ENCODE results near the gene HARBI1. TPM values are rescaled to one million over a fixed set of nuclear protein-coding genes. Genes with fewer than 3 reads are reported as not detected.

The HARBI1 gene
- polyA plus RNA-seq, 1 experiment: 4.3 TPM

- no peak for DNase-seq (ENCODE audit: low read depth, low spot score)
- no peaks in the 10 kb centered on the region for H3K27me3 ChIP-seq (ENCODE audit: control insufficient read depth, insufficient read depth, low read length)
- no peak overlapping the region for H3K27ac ChIP-seq (ENCODE audit: low read depth, low read length)
- peaks cover 8% of the 10 kb centered on the region for H3K9me3 ChIP-seq (ENCODE audit: control insufficient read depth, insufficient read depth, low read length)
- TF ChIP-seq, protein P1, sequence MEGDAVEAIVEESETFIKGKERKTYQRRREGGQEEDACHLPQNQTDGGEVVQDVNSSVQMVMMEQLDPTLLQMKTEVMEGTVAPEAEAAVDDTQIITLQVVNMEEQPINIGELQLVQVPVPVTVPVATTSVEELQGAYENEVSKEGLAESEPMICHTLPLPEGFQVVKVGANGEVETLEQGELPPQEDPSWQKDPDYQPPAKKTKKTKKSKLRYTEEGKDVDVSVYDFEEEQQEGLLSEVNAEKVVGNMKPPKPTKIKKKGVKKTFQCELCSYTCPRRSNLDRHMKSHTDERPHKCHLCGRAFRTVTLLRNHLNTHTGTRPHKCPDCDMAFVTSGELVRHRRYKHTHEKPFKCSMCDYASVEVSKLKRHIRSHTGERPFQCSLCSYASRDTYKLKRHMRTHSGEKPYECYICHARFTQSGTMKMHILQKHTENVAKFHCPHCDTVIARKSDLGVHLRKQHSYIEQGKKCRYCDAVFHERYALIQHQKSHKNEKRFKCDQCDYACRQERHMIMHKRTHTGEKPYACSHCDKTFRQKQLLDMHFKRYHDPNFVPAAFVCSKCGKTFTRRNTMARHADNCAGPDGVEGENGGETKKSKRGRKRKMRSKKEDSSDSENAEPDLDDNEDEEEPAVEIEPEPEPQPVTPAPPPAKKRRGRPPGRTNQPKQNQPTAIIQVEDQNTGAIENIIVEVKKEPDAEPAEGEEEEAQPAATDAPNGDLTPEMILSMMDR (IDR thresholded peaks at IDR 0.05; ENCODE audit: low read depth, low read length): no peak
- H3K4me3 ChIP-seq (ENCODE audit: low read depth, low read length): no peak overlapping the region
- POLR2A ChIA-PET: interaction anchor here (0.7 kb wide), 1 partner anchor 832 kb away, joined by 5 read pairs; no protein-coding TSS in a partner anchor
- CTCF ChIA-PET: interaction anchor here (1.0 to 1.4 kb wide), 2 partner anchors 42 to 81 kb away, joined by 4 to 7 read pairs; no protein-coding TSS in a partner anchor
These were observed 46.1 kb downstream of the HARBI1 start for GRCh38 chr11:46570790-46571398.

DNA sequence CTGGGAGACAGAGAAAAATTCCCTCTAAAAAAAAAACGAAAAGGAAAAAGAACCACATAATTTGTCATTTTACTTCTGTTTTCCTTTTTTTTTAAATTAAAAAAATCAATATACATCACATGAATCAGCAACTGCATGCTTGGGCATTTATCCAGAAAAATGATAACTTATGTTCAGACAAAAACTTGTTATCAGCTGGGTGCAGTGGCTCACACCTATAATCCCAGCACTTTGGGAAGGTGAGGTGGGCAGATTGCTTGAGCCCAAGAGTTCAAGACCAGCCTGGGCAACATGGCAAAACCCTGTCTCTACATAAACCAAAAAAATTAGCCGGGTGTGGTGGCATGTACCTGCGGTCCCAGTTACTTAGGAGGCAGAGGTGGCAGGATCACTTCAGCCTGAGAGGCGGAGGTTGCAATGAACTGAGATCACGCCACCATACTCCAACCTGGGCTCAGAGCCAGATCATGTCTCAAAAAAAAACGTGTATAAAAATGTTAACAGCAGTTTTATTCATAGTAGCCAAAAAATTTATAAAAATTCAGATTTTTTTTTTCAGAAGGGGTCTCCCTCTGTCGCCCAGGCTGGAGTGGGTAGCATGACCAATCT is 51.7 kb downstream of the HARBI1 start:
- ChIA-PET POLR2A (no interaction called here), CTCF (no interaction called here)
- Histone ChIP-seq H3K4me3 (ENCODE audit: low read depth, low read length) (no peak overlapping the region), H3K27ac (ENCODE audit: low read depth, low read length) (no peak overlapping the region), H3K9me3 (ENCODE audit: control insufficient read depth, insufficient read depth, low read length) (peaks cover 8% of the 10 kb centered on the region), H3K27me3 (ENCODE audit: control insufficient read depth, insufficient read depth, low read length) (no peaks in the 10 kb centered on the region)
- DNase-seq (ENCODE audit: low read depth, low spot score): no peak
- TF ChIP-seq, protein P1 (IDR thresholded peaks at IDR 0.05; ENCODE audit: low read depth, low read length): no peak

GRCh38 chr11:46564459-46564858 is 52.6 kb downstream of the HARBI1 start:
- POLR2A ChIA-PET: interaction anchor here (0.6 kb wide), 1 partner anchor 44 kb away, joined by 3 read pairs; no protein-coding TSS in a partner anchor
- no peak overlapping the region for H3K27ac ChIP-seq (ENCODE audit: low read depth, low read length)
- H3K9me3 ChIP-seq (ENCODE audit: control insufficient read depth, insufficient read depth, low read length): peaks cover 8% of the 10 kb centered on the region
- CTCF ChIA-PET: no interaction called here
- H3K27me3 ChIP-seq (ENCODE audit: control insufficient read depth, insufficient read depth, low read length): no peaks in the 10 kb centered on the region
- no peak for DNase-seq (ENCODE audit: low read depth, low spot score)
- H3K4me3 ChIP-seq (ENCODE audit: low read depth, low read length): no peak overlapping the region
- TF ChIP-seq, protein P1 (IDR thresholded peaks at IDR 0.05; ENCODE audit: low read depth, low read length): no peak

GRCh38 chr11:46562527-46562926 is 54.5 kb downstream of the HARBI1 start:
- TF ChIP-seq, protein P1 (IDR thresholded peaks at IDR 0.05; ENCODE audit: low read depth, low read length): no peak
- DNase-seq (ENCODE audit: low read depth, low spot score): no peak
- H3K27ac ChIP-seq (ENCODE audit: low read depth, low read length): no peak overlapping the region
- H3K4me3 ChIP-seq (ENCODE audit: low read depth, low read length): no peak overlapping the region
- peaks cover 2% of the 10 kb centered on the region for H3K9me3 ChIP-seq (ENCODE audit: control insufficient read depth, insufficient read depth, low read length)
- H3K27me3 ChIP-seq (ENCODE audit: control insufficient read depth, insufficient read depth, low read length): no peaks in the 10 kb centered on the region
- ChIA-PET CTCF (no interaction called here), POLR2A (no interaction called here)

- POLR2A ChIA-PET: interaction anchor here (0.6 kb wide), 1 partner anchor 54 kb away, joined by 4 read pairs; no protein-coding TSS in a partner anchor
These were observed 56.6 kb downstream of the HARBI1 start for GRCh38 chr11:46560300-46560991.

More at GRCh38 chr11:46560300-46560991, 56.6 kb downstream of the HARBI1 start:
- Histone ChIP-seq H3K27ac (ENCODE audit: low read depth, low read length) (peak overlapping the region; percentile 12), H3K27me3 (ENCODE audit: control insufficient read depth, insufficient read depth, low read length) (no peaks in the 10 kb centered on the region), H3K9me3 (ENCODE audit: control insufficient read depth, insufficient read depth, low read length) (no peaks in the 10 kb centered on the region), H3K4me3 (ENCODE audit: low read depth, low read length) (peak overlapping the region; percentile 45)
- DNase-seq (ENCODE audit: low read depth, low spot score): no peak
- CTCF ChIA-PET: interaction anchor here (0.6 kb wide), 2 partner anchors 31 to 246 kb away, joined by 3 to 4 read pairs; no protein-coding TSS in a partner anchor
- TF ChIP-seq, protein P1 (IDR thresholded peaks at IDR 0.05; ENCODE audit: low read depth, low read length): no peak

Data from AG04450 (cell line).